Activated CD8-positive, alpha-beta T cell treated with anti-CD3 and anti-CD28 coated beads for 36 hours (primary cell): Measurements from ENCODE around the gene EGF. TPM values are rescaled to one million over a fixed set of nuclear protein-coding genes. Genes with fewer than 3 reads are reported as not detected.
"Not testable (repeated sequence)": the region's sequence is repeated elsewhere in the genome, so short reads cannot be mapped to it uniquely, and the experiment has no call there.

Experiments
- ATAC-seq: fragments of 200-7000 bp; cut with Tn5 transposase; one replicate; pipeline ENCODE4 v1.10.0; 2021; ENCODE audit warnings: mild to moderate bottlenecking, moderate library complexity
- CTCF ChIA-PET: fragments of 350-600 bp; sonication (Branson Sonifier 250); formaldehyde crosslinking; loops from one replicate; lab custom pipeline; 2021; ENCODE audit warnings: antibody characterized with exemption; lab: Charles Lee
- POLR2A ChIA-PET: fragments of 350-600 bp; sonication (Branson Sonifier 250); formaldehyde crosslinking; loops from one replicate; lab custom pipeline; 2021; ENCODE audit warnings: antibody characterized with exemption; lab: Charles Lee
- DNase-seq: peaks from one replicate; pipeline ENCODE4 v3.0.0-alpha.2; 2020
- H3K27ac Mint-ChIP-seq: one replicate; pipeline ENCODE4 v1.8.0; 2021; ENCODE audit warnings: mild to moderate bottlenecking, mixed read lengths
- H3K27me3 Mint-ChIP-seq: one replicate; pipeline ENCODE4 v1.8.0; 2021; ENCODE audit warnings: mixed read lengths
- H3K36me3 Mint-ChIP-seq: one replicate; pipeline ENCODE4 v1.8.0; 2021; ENCODE audit warnings: low read depth, mixed read lengths
- H3K4me1 Mint-ChIP-seq: one replicate; pipeline ENCODE4 v1.8.0; 2021; ENCODE audit warnings: low read depth, mixed read lengths
- H3K4me3 Mint-ChIP-seq: one replicate; pipeline ENCODE4 v1.8.0; 2021; ENCODE audit warnings: mild to moderate bottlenecking, moderate library complexity, mixed read lengths
- H3K9me3 Mint-ChIP-seq: one replicate; pipeline ENCODE4 v1.8.0; 2021; ENCODE audit warnings: mixed read lengths
- intact Hi-C: fragments of 100-400 bp; cut with micrococcal nuclease; formaldehyde crosslinking; loops from one replicate; pipeline ENCODE4 v1.10.0; 2022
- total RNA-seq, 2 experiments: library from RNA; stranded (reverse); gene quantifications; one replicate each; pipeline ENCODE4 v1.2.3, GENCODE V29; 2021
- TF ChIP-seq, protein P1 (sequence below): fragments of 200-600 bp; IDR thresholded peaks from one replicate; pipeline ENCODE4 v1.8.0; 2022; ENCODE audit warnings: antibody characterized with exemption, mild to moderate bottlenecking

The EGF gene
- total RNA-seq, 2 experiments from 2014 or later = not detected

DNA sequence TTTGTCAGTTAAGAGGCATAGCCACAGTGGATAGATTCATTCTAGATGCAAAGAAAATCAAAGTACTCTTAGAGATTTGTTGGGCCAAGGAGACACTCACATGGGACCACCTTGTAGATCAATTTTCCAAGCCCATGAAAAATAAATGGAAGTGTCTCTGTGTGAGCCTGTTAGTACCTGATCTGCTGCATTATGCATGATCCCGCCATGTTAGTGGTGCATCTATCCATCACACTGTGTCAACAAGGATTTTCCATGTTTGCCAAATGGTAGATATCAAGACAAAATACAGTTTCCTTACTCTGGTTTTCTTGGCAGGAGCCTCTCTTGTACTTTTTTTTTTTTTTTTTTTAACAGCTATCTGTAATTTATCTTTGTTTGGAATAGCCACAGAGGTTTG is 112.4 kb downstream of the EGF start:
- H3K4me1 Mint-ChIP-seq = peaks cover 9% of the 10 kb centered on the region
- no peak overlapping the region for H3K4me3 Mint-ChIP-seq
- no peaks in the 10 kb centered on the region for H3K36me3 Mint-ChIP-seq
- no peaks in the 10 kb centered on the region for H3K27me3 Mint-ChIP-seq
- TF ChIP-seq, protein P1, sequence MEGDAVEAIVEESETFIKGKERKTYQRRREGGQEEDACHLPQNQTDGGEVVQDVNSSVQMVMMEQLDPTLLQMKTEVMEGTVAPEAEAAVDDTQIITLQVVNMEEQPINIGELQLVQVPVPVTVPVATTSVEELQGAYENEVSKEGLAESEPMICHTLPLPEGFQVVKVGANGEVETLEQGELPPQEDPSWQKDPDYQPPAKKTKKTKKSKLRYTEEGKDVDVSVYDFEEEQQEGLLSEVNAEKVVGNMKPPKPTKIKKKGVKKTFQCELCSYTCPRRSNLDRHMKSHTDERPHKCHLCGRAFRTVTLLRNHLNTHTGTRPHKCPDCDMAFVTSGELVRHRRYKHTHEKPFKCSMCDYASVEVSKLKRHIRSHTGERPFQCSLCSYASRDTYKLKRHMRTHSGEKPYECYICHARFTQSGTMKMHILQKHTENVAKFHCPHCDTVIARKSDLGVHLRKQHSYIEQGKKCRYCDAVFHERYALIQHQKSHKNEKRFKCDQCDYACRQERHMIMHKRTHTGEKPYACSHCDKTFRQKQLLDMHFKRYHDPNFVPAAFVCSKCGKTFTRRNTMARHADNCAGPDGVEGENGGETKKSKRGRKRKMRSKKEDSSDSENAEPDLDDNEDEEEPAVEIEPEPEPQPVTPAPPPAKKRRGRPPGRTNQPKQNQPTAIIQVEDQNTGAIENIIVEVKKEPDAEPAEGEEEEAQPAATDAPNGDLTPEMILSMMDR = no peak
- intact Hi-C loops = no loop called here
- CTCF ChIA-PET = interaction anchor here (1.2 to 1.4 kb wide), 2 partner anchors 19 to 25 kb away, joined by 3 to 4 read pairs; no protein-coding TSS in a partner anchor
- POLR2A ChIA-PET = no interaction called here
- DNase-seq (no peak), ATAC-seq (no peak)
- no peaks in the 10 kb centered on the region for H3K9me3 Mint-ChIP-seq
- H3K27ac Mint-ChIP-seq = no peak overlapping the region

DNA sequence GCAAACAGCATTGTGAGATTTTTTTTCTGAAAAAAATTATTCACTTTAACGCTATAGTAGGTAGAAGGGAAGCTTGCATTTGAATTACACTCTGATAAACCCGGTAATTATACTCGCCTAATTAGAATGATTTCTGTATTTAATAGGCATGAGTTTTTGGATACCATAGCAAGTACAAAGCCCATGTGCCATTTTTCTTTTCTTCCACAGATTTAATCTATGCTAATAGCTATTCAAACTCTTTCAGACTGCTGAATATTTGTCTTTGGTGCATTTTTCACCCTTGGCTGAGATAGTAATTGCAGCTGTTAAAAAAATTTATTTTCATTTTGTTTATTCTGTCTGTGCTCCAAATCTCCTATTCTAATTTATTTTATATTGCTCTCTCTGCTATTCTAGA is 113.0 kb downstream of the EGF start:
- no peaks in the 10 kb centered on the region for H3K36me3 Mint-ChIP-seq
- no peak overlapping the region for H3K27ac Mint-ChIP-seq
- TF ChIP-seq, protein P1 = no peak
- peaks cover 7% of the 10 kb centered on the region for H3K4me1 Mint-ChIP-seq
- H3K4me3 Mint-ChIP-seq = no peak overlapping the region
- DNase-seq (no peak), ATAC-seq (no peak)
- ChIA-PET POLR2A (interaction anchor here (0.6 kb wide), 1 partner anchor 253 kb away, joined by 3 read pairs; no protein-coding TSS in a partner anchor), CTCF (interaction anchor here (1.2 to 1.4 kb wide), 2 partner anchors 20 to 24 kb away, joined by 3 to 4 read pairs; no protein-coding TSS in a partner anchor)
- intact Hi-C loops = no loop called here
- H3K27me3 Mint-ChIP-seq = peaks cover 3% of the 10 kb centered on the region
- no peaks in the 10 kb centered on the region for H3K9me3 Mint-ChIP-seq

DNA sequence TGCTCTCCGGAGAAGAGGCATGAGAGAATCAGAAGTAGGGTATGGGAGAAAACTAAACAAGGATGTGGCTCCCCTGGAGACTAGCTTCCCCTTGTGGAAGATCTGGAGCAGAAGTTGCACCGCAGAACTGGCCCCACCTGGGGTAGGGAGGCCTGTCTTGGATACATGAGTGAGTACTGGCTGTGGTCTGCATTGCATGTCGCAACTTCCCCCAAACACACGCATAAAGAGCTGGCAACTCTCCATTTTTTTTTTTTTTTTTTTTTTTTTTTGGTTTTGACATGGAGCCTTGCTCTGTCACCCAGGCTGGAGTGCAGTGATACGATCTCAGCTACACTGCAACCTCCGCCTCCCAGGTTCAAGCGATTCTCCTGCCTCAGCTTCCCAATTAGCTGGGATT is 119.9 kb downstream of the EGF start:
- Mint-ChIP-seq H3K27me3 (peaks cover 25% of the 10 kb centered on the region), H3K36me3 (no peaks in the 10 kb centered on the region), H3K4me1 (peaks cover 5% of the 10 kb centered on the region), H3K27ac (no peak overlapping the region), H3K4me3 (no peak overlapping the region), H3K9me3 (no peaks in the 10 kb centered on the region)
- ATAC-seq = no peak
- CTCF ChIA-PET = interaction anchor here (1.2 to 2.5 kb wide), 3 partner anchors 17 to 178 kb away, joined by 3 to 8 read pairs (median 6); no protein-coding TSS in a partner anchor
- no peak for DNase-seq
- intact Hi-C loops = no loop called here
- TF ChIP-seq, protein P1 = no peak
- POLR2A ChIA-PET = no interaction called here

DNA sequence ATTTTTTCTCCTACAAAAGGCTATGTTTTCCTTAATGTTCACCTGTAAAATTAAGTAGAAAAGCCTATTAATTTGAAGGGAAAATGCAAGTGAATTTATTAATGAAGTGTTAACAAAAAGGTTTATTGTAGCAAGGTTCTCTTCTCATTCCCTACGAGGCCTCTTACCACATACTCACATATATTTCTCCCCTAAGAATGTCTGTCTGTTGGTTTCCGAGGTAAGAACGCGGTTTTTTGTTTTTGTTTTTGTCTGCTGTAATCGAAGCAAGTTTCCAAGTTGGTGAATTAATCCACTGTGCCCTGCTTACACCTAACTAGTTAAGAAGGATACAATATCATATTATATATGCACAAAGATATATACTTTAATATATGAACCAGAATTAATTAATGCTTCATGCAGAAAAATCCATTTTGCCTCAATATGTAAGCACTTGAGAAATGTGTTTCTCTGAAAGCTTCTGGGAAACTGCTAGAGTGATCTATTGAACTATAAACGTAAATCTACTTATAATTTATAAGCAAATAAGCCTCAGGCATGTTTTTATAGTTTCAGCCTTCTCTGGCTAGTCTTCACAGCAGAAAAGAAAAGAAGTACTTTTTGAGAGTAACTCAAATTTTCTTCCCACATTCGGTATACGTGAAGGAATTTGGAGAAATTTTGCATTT is 120.8 kb downstream of the EGF start:
- H3K27ac Mint-ChIP-seq = no peak overlapping the region
- ChIA-PET CTCF (interaction anchor here (0.9 to 2.5 kb wide), 4 partner anchors 13 to 35 kb away, joined by 3 to 8 read pairs (median 5); no protein-coding TSS in a partner anchor), POLR2A (no interaction called here)
- peaks cover 5% of the 10 kb centered on the region for H3K4me1 Mint-ChIP-seq
- no peak overlapping the region for H3K4me3 Mint-ChIP-seq
- no peaks in the 10 kb centered on the region for H3K9me3 Mint-ChIP-seq
- intact Hi-C loops = no loop called here
- no peaks in the 10 kb centered on the region for H3K36me3 Mint-ChIP-seq
- no peak for ATAC-seq
- no peak for DNase-seq
- TF ChIP-seq, protein P1 = no peak
- H3K27me3 Mint-ChIP-seq = peaks cover 25% of the 10 kb centered on the region

DNA sequence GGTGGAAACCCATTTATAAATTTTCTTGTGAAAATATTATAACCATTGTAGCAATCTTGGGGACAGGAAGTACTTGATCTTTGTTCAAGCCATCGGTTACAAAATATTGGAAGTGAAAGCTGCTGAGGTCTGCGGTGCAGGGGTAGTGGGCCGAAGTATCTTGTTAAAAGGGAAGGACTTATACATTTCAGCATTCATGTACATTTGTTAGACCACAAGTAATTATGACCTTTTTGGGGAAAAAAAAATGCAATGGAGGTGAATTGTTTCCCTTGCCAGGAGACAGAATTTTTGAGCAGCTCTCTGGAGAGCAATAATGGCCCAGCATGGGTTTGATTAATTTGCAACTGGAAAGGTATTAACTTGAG is 121.3 kb downstream of the EGF start:
- CTCF ChIA-PET = interaction anchor here (0.9 to 1.3 kb wide), 4 partner anchors 13 to 480 kb away, joined by 3 to 7 read pairs (median 4); no protein-coding TSS in a partner anchor
- Mint-ChIP-seq H3K9me3 (no peaks in the 10 kb centered on the region), H3K4me1 (peaks cover 5% of the 10 kb centered on the region), H3K27me3 (peaks cover 25% of the 10 kb centered on the region), H3K36me3 (no peaks in the 10 kb centered on the region), H3K4me3 (no peak overlapping the region), H3K27ac (no peak overlapping the region)
- intact Hi-C loops = no loop called here
- ATAC-seq (no peak), DNase-seq (peak; percentile 52)
- POLR2A ChIA-PET = no interaction called here
- TF ChIP-seq, protein P1 = no peak

DNA sequence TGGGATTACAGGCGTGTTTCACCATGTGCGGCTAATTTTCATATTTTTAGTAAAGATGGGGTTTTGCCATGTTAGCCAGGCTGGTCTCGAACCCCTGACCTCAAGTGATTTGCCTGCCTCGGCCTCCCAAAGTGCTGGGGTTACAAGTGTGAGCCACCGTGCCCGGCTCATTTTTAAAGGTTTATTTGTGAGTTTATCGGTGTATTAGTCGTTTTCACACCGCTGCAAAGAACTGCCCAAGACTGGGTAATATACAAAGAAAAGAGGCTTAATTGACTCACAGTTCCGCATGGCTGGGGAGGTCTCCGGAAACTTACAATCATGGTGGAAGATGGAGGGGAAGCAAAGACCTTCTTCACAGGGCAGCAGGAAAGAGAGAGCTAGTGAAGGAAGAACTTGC is 126.5 kb downstream of the EGF start:
- DNase-seq, intact Hi-C loops, ATAC-seq, H3K9me3 Mint-ChIP-seq, POLR2A ChIA-PET, H3K4me1 Mint-ChIP-seq, H3K4me3 Mint-ChIP-seq, H3K27ac Mint-ChIP-seq, H3K36me3 Mint-ChIP-seq: not testable (repeated sequence)
- CTCF ChIA-PET = interaction anchor here (1.9 kb wide), 1 partner anchor 11 kb away, joined by 11 read pairs; no protein-coding TSS in a partner anchor
- peaks cover 17% of the 10 kb centered on the region for H3K27me3 Mint-ChIP-seq
